K562 (cell line): ENCODE measurements around the gene ATP6V1G2. TPM values are rescaled to one million over a fixed set of nuclear protein-coding genes. Genes with fewer than 3 reads are reported as not detected.

Experiments
- ATAC-seq: fragments of 200-7000 bp; cut with Tn5 transposase; 3 replicates; pipeline ENCODE4 v1.9.1; 2020; ENCODE audit warnings: moderate library complexity
- BruUV-seq: library from RNA; stranded (reverse); fragments of 400-500 nt; replicated peaks from 2 replicates; lab custom pipeline; 2021; lab: Mats Ljungman, UMichigan
- CTCF ChIA-PET: fragments of 300-600 bp; formaldehyde crosslinking; extraction: SDS; loops from one replicate; lab custom pipeline; 2021; ENCODE audit warnings: low intra/inter-chr PET ratio; lab: Yijun Ruan, JAX
- POLR2A ChIA-PET: fragments of 300-600, 350-650 bp; sonication (Branson Sonifier 250); formaldehyde crosslinking; extraction: SDS; loops from one replicate; lab custom pipeline; 2021; ENCODE audit warnings: antibody characterized with exemption, inconsistent platforms; lab: Yijun Ruan, JAX
- DNase-seq, 4 experiments: peaks; one replicate each; pipeline versions ENCODE4 v3.0.0 to v3.0.0-alpha.2; 2011 to 2018; ENCODE audit warnings: low spot score in 3 of 4, mixed read lengths in 3 of 4; ENCODE audit errors: extremely low read depth in 1 of 4
- FAIRE-seq: peaks from 2 replicates; lab custom pipeline; 2011; peaks lifted over from hg19 to GRCh38; lab: Jason Lieb, UNC
- H2AFZ ChIP-seq: 2 replicates; pipeline ENCODE4 v1.6.0; 2011; ENCODE audit warnings: low read depth, low read length, control low read depth, inconsistent platforms
- H3K27ac ChIP-seq: fragments of 200-600 bp; 3 replicates; pipeline ENCODE4 v1.8.0; 2011; ENCODE audit warnings: low read depth, mild to moderate bottlenecking, control low read depth, inconsistent platforms, low read length, moderate library complexity, mixed read lengths; ENCODE audit errors: extremely low read depth
- H3K27me3 ChIP-seq, 2 experiments: fragments of 300-600 bp in 1 of 2; 2 replicates in 1 of 2; 3 replicates in 1 of 2; pipeline versions ENCODE4 v1.6.0 to v1.8.0; 2011; ENCODE audit warnings: inconsistent platforms in 2 of 2, low read length in 2 of 2, mild to moderate bottlenecking in 1 of 2, mixed read lengths in 1 of 2, moderate library complexity in 1 of 2; ENCODE audit not compliant: control insufficient read depth in 2 of 2, insufficient read depth in 2 of 2
- H3K36me3 ChIP-seq: fragments of 300-600 bp; 3 replicates; pipeline ENCODE4 v1.8.0; 2011; ENCODE audit warnings: mild to moderate bottlenecking, low read length, inconsistent platforms; ENCODE audit not compliant: control insufficient read depth, insufficient read depth
- H3K4me1 ChIP-seq, 2 experiments: fragments of 200-600 bp in 1 of 2; replicated peaks in 1 of 2; 2 replicates in 1 of 2; 3 replicates in 1 of 2; pipeline versions ENCODE4 v1.5.1 to v1.8.0; 2011; ENCODE audit warnings: inconsistent platforms in 2 of 2, low read length in 2 of 2, mild to moderate bottlenecking in 1 of 2, mixed read lengths in 1 of 2, moderate library complexity in 1 of 2; ENCODE audit not compliant: control insufficient read depth in 2 of 2, insufficient read depth in 2 of 2
- H3K4me2 ChIP-seq: 2 replicates; pipeline ENCODE4 v1.6.1; 2011; ENCODE audit warnings: low read length, control low read depth, inconsistent platforms, mixed read lengths; ENCODE audit not compliant: insufficient read depth
- H3K4me3 ChIP-seq: fragments of 200-600 bp; sonication (generic), shearing (Covaris generic); 2 replicates; pipeline ENCODE4 v1.5.1; 2016; ENCODE audit warnings: control low read depth, inconsistent platforms
- H3K79me2 ChIP-seq: fragments of 200-600 bp; 3 replicates; pipeline ENCODE4 v1.8.0; 2011; ENCODE audit warnings: low read length, inconsistent platforms; ENCODE audit not compliant: control insufficient read depth, insufficient read depth
- H3K9ac ChIP-seq, 2 experiments: 2 replicates each; pipeline versions ENCODE4 v1.6.0 to v1.6.1; 2011; ENCODE audit warnings: low read depth in 2 of 2, low read length in 2 of 2, control low read depth in 1 of 2, inconsistent platforms in 1 of 2, mild to moderate bottlenecking in 1 of 2, mixed read lengths in 1 of 2; ENCODE audit not compliant: insufficient read depth in 1 of 2
- H3K9me1 ChIP-seq: one replicate; pipeline ENCODE4 v1.6.0; 2011; ENCODE audit warnings: inconsistent platforms, mild to moderate bottlenecking, low read length, moderate library complexity; ENCODE audit not compliant: control insufficient read depth, insufficient read depth
- H3K9me3 ChIP-seq: replicated peaks from 2 replicates; pipeline ENCODE4 v1.5.1; 2011; ENCODE audit warnings: low read depth, low read length, inconsistent platforms; ENCODE audit not compliant: control insufficient read depth, insufficient read depth
- H4K20me1 ChIP-seq: replicated peaks from 2 replicates; pipeline ENCODE4 v1.6.1; 2011; ENCODE audit warnings: low read length, inconsistent platforms, mixed read lengths; ENCODE audit not compliant: control insufficient read depth, insufficient read depth
- CBFA2T3 ChIP-seq: fragments of 450-650 bp; IDR thresholded peaks from 2 replicates; pipeline ENCODE4 v1.6.1; 2017
- FOXP1 ChIP-seq: sonication (generic); formaldehyde crosslinking; IDR thresholded peaks from 2 replicates; pipeline ENCODE4 v1.8.0; 2022; ENCODE audit warnings: mild to moderate bottlenecking, missing genetic modification reagents
- HNRNPL ChIP-seq: fragments of 200-400 bp; formaldehyde crosslinking; IDR thresholded peaks from 2 replicates; pipeline ENCODE4 v1.6.1; 2017; ENCODE audit warnings: low read depth, mild to moderate bottlenecking, low read length
- IRF1 ChIP-seq: sonication (generic); formaldehyde crosslinking; IDR thresholded peaks from 2 replicates; pipeline ENCODE4 v1.8.0; 2022; ENCODE audit warnings: missing genetic modification reagents, mild to moderate bottlenecking, borderline replicate concordance
- MEF2D ChIP-seq: conservative IDR thresholded peaks from 2 replicates; pipeline ENCODE4 v1.6.1; 2016; ENCODE audit warnings: low read depth, missing genetic modification characterization, missing compliant biosample characterization
- MXI1 ChIP-seq: IDR thresholded peaks from 2 replicates; pipeline ENCODE4 v1.6.1; 2011; ENCODE audit warnings: low read depth, mild to moderate bottlenecking, improper control_type of control experiment, low read length
- NR2F6 ChIP-seq: fragments of 450-650 bp; formaldehyde crosslinking; IDR thresholded peaks from 2 replicates; pipeline ENCODE4 v1.4.0; 2020; ENCODE audit warnings: mild to moderate bottlenecking
- POLR2A ChIP-seq: fragments of 450-650 bp; conservative IDR thresholded peaks from 2 replicates; pipeline ENCODE4 v1.6.1; 2016
- POLR2AphosphoS5 ChIP-seq: IDR thresholded peaks from 2 replicates; pipeline ENCODE4 v1.6.1; 2011; ENCODE audit warnings: mild to moderate bottlenecking, low read depth, low read length, moderate library complexity; ENCODE audit not compliant: control insufficient read depth, insufficient read depth
- POLR2B ChIP-seq: fragments of 450-650 bp; IDR thresholded peaks from 2 replicates; pipeline ENCODE4 v1.6.1; 2018; ENCODE audit warnings: low read depth; ENCODE audit not compliant: partially characterized antibody
- SUPT5H ChIP-seq: fragments of 450-650 bp; IDR thresholded peaks from 2 replicates; pipeline ENCODE4 v1.6.1; 2016
- TBL1XR1 ChIP-seq, 2 experiments: IDR thresholded peaks; 2 replicates each; pipeline ENCODE4 v1.6.1; 2012; ENCODE audit warnings: improper control_type of control experiment in 2 of 2, low read length in 2 of 2, mild to moderate bottlenecking in 1 of 2
- ZNF124 ChIP-seq: sonication (generic); formaldehyde crosslinking; IDR thresholded peaks from 2 replicates; pipeline ENCODE4 v1.8.1; 2022; ENCODE audit warnings: missing genetic modification reagents
- WGBS: fragments of 100-300 bp; shearing (Covaris generic); methylation state at CpG from one replicate; pipeline ENCODE4 v1.1.6; 2016; ENCODE audit warnings: low coverage, mixed read lengths; ENCODE audit not compliant: insufficient coverage; ENCODE audit errors: missing lambda C conversion rate; 5-methylcytosine and 5-hydroxymethylcytosine counted together
- in situ Hi-C: fragments of 300-500 bp; cut with MboI; formaldehyde crosslinking; loops from 4 replicates; pipeline ENCODE4 v1.15.0; 2018; ENCODE audit warnings: inconsistent platforms, mixed read lengths
- intact Hi-C: fragments of 100-400 bp; cut with micrococcal nuclease; formaldehyde crosslinking; loops from 2 replicates; pipeline ENCODE4 v1.14.2; 2022
- polyA plus RNA-seq, 8 experiments: library from polyadenylated mRNA; depleted of rRNA in 4 of 8; stranded (reverse) in 5 of 8; unstranded in 3 of 8; fragments of >200 nt; fragmentation: Nextera tagmentation in 2 of 8; fragmentation: Illumina TruSeq in 1 of 8; extraction: Ambion mirVana in 2 of 8; extraction: Trizol in 1 of 8; gene quantifications; 2 replicates each; pipeline versions ENCODE4 v1.2.1 to v1.2.3, GENCODE V29; 2011 to 2014; ENCODE audit warnings: inconsistent platforms in 1 of 8, missing spikeins in 1 of 8
- total RNA-seq, 7 experiments: library from RNA; depleted of rRNA in 6 of 7; stranded (reverse); fragments of >200 nt in 6 of 7; fragmentation: Illumina TruSeq in 2 of 7; extraction: Trizol in 2 of 7; gene quantifications; 2 replicates each; pipeline versions ENCODE4 v1.2.1 to v1.2.3, GENCODE V29; 2011 to 2021; ENCODE audit warnings: low replicate concordance in 1 of 7

ATP6V1G2 gene
- total and polyA plus RNA-seq, 9 of the 15 experiments (the other 6 are each of a cell fraction or from before 2014, with no cell fraction given) = 0.14 to 1.5 (median 0.33) TPM

- Histone ChIP-seq H3K27me3 (no peaks in the 10 kb centered on the region), H3K27ac (no peak overlapping the region), H3K4me3 (no peak overlapping the region), H2AFZ (no peak overlapping the region), H3K9me3 (no peaks in the 10 kb centered on the region), H3K4me2 (no peak overlapping the region), H3K4me1 (peaks cover 12 to 18% of the 10 kb centered on the region in 2 experiments), H3K9me1 (peaks cover 21% of the 10 kb centered on the region), H3K36me3 (peaks cover 100% of the 10 kb centered on the region), H4K20me1 (peaks cover 62% of the 10 kb centered on the region), H3K9ac (no peak overlapping the region), H3K79me2 (peaks cover 75% of the 10 kb centered on the region)
- intact Hi-C loops = no loop called here
- no peak for ATAC-seq
- ChIA-PET CTCF (no interaction called here), POLR2A (interaction anchor here (0.7 to 1.1 kb wide), 3 partner anchors 19 to 67 kb away, joined by 3 read pairs; no protein-coding TSS in a partner anchor)
- no peak for DNase-seq
- WGBS = 71% methylated on average over 2 of the region's 2 CpGs
- in situ Hi-C loops = loop anchor here (25.0 kb wide), 1 partner anchor 1427 kb away; the partner anchor contains the start of genes BRD2 and HLA-DMA
- BruUV-seq = no TSS peak
- TF ChIP-seq POLR2A (peak; percentile 53; the same call in 1 of the 2 replicates), IRF1 (CRISPR knock-in tag) (no peak), NR2F6 (CRISPR knock-in tag) (no peak), TBL1XR1 (IDR thresholded peaks at IDR 0.05; ENCODE audit: low read length in 2 of 2) (no peak), MXI1 (no peak), POLR2B (peak; percentile 48), MEF2D (tag) (no peak), CBFA2T3 (no peak), FOXP1 (CRISPR knock-in tag) (no peak), SUPT5H (peak; percentile 56; the same call in 1 of the 2 replicates), ZNF124 (no peak), POLR2AphosphoS5 (peak; percentile 42; the same call in 1 of the 2 replicates), HNRNPL (no peak)
- no peak for FAIRE-seq
These were observed 10.7 kb downstream of the ATP6V1G2 start for GRCh38 chr6:31535538-31536324.
